Measurements from ENCODE around the gene KCNG4.
A peak's percentile ranks its signal among the peaks of the same experiment; 100 is the strongest.

The KCNG4 gene

GRCh38 chr16:84186685-84187437 lies 53.0 kb downstream of the KCNG4 start, which contains the start of gene TAF1C (continued):
- TF ChIP-seq GLIS1 (tag by site-specific recombination; IDR thresholded peaks at IDR 0.05), result peak; percentile 81
- TF ChIP-seq ZNF10 (tag by site-specific recombination; IDR thresholded peaks at IDR 0.05), result no peak
- TF ChIP-seq ZNF433 (tag by site-specific recombination; IDR thresholded peaks at IDR 0.05; ENCODE audit: low read depth), result no peak
- TF ChIP-seq ZNF664 (tag by site-specific recombination; IDR thresholded peaks at IDR 0.05), result no peak
- peak; percentile 81 for TF ChIP-seq ZNF660 (tag by site-specific recombination; IDR thresholded peaks at IDR 0.05)
- TF ChIP-seq, protein P1, sequence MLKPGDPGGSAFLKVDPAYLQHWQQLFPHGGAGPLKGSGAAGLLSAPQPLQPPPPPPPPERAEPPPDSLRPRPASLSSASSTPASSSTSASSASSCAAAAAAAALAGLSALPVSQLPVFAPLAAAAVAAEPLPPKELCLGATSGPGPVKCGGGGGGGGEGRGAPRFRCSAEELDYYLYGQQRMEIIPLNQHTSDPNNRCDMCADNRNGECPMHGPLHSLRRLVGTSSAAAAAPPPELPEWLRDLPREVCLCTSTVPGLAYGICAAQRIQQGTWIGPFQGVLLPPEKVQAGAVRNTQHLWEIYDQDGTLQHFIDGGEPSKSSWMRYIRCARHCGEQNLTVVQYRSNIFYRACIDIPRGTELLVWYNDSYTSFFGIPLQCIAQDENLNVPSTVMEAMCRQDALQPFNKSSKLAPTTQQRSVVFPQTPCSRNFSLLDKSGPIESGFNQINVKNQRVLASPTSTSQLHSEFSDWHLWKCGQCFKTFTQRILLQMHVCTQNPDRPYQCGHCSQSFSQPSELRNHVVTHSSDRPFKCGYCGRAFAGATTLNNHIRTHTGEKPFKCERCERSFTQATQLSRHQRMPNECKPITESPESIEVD (tag by site-specific recombination; IDR thresholded peaks at IDR 0.05), result no peak
- no peak for TF ChIP-seq ZNF624 (tag by site-specific recombination; IDR thresholded peaks at IDR 0.05)
- TF ChIP-seq ZNF121 (tag by site-specific recombination; IDR thresholded peaks at IDR 0.05), result no peak
- TF ChIP-seq ZBTB1 (tag by site-specific recombination; IDR thresholded peaks at IDR 0.05), result no peak
- TF ChIP-seq HOXD13 (CRISPR knock-in tag; IDR thresholded peaks at IDR 0.05; ENCODE audit: borderline replicate concordance), result no peak
- TF ChIP-seq ZBTB48 (tag by site-specific recombination; IDR thresholded peaks at IDR 0.05), result 0 out of 2 replicates have a peak, but pooled peaks have one; percentile 38
- no peak for TF ChIP-seq ZNF146 (tag by site-specific recombination; IDR thresholded peaks at IDR 0.05)
- peak; percentile 85 for TF ChIP-seq ZFHX2 (tag by site-specific recombination; conservative IDR thresholded peaks at IDR 0.05)
- no peak for TF ChIP-seq ZFP41 (tag by site-specific recombination; IDR thresholded peaks at IDR 0.05; ENCODE audit: borderline replicate concordance)
- TF ChIP-seq ZSCAN23 (tag by site-specific recombination; IDR thresholded peaks at IDR 0.05), result no peak
- TF ChIP-seq, protein P2, sequence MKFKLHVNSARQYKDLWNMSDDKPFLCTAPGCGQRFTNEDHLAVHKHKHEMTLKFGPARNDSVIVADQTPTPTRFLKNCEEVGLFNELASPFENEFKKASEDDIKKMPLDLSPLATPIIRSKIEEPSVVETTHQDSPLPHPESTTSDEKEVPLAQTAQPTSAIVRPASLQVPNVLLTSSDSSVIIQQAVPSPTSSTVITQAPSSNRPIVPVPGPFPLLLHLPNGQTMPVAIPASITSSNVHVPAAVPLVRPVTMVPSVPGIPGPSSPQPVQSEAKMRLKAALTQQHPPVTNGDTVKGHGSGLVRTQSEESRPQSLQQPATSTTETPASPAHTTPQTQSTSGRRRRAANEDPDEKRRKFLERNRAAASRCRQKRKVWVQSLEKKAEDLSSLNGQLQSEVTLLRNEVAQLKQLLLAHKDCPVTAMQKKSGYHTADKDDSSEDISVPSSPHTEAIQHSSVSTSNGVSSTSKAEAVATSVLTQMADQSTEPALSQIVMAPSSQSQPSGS (tag by site-specific recombination; IDR thresholded peaks at IDR 0.05; ENCODE audit: low read depth), result no peak
- no peak for TF ChIP-seq ZNF239 (tag by site-specific recombination; IDR thresholded peaks at IDR 0.05)
- no peak for TF ChIP-seq ZNF596 (tag by site-specific recombination; IDR thresholded peaks at IDR 0.05)
- TF ChIP-seq ZNF223 (tag by site-specific recombination; IDR thresholded peaks at IDR 0.05), result no peak
- TF ChIP-seq, protein P3, sequence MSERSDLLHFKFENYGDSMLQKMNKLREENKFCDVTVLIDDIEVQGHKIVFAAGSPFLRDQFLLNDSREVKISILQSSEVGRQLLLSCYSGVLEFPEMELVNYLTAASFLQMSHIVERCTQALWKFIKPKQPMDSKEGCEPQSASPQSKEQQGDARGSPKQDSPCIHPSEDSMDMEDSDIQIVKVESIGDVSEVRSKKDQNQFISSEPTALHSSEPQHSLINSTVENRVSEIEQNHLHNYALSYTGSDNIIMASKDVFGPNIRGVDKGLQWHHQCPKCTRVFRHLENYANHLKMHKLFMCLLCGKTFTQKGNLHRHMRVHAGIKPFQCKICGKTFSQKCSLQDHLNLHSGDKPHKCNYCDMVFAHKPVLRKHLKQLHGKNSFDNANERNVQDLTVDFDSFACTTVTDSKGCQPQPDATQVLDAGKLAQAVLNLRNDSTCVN (tag by site-specific recombination; optimal IDR thresholded peaks at IDR 0.05), result peak; percentile 54
- no peak for TF ChIP-seq ELK4 (IDR thresholded peaks at IDR 0.05; ENCODE audit: borderline replicate concordance, low read depth, low read length)
- no peak for TF ChIP-seq ZNF777 (tag by site-specific recombination; IDR thresholded peaks at IDR 0.05; ENCODE audit: borderline replicate concordance)
- TF ChIP-seq, protein P4, sequence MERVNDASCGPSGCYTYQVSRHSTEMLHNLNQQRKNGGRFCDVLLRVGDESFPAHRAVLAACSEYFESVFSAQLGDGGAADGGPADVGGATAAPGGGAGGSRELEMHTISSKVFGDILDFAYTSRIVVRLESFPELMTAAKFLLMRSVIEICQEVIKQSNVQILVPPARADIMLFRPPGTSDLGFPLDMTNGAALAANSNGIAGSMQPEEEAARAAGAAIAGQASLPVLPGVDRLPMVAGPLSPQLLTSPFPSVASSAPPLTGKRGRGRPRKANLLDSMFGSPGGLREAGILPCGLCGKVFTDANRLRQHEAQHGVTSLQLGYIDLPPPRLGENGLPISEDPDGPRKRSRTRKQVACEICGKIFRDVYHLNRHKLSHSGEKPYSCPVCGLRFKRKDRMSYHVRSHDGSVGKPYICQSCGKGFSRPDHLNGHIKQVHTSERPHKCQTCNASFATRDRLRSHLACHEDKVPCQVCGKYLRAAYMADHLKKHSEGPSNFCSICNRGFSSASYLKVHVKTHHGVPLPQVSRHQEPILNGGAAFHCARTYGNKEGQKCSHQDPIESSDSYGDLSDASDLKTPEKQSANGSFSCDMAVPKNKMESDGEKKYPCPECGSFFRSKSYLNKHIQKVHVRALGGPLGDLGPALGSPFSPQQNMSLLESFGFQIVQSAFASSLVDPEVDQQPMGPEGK (tag by site-specific recombination; IDR thresholded peaks at IDR 0.05), result peak; percentile 68
- no peak for TF ChIP-seq ZNF157 (tag by site-specific recombination; IDR thresholded peaks at IDR 0.05)
- TF ChIP-seq IKZF3 (tag by site-specific recombination; IDR thresholded peaks at IDR 0.05), result no peak
- no peak for TF ChIP-seq HOXA7 (CRISPR knock-in tag; IDR thresholded peaks at IDR 0.05; ENCODE audit: borderline replicate concordance)
- TF ChIP-seq ZNF785 (tag by site-specific recombination; IDR thresholded peaks at IDR 0.05), result no peak
- TF ChIP-seq ZBTB7A (tag by site-specific recombination; IDR thresholded peaks at IDR 0.05; ENCODE audit: low read depth), result no peak
- no peak for TF ChIP-seq ZNF184 (tag by site-specific recombination; IDR thresholded peaks at IDR 0.05)
- no peak for TF ChIP-seq ZNF140 (tag by site-specific recombination; IDR thresholded peaks at IDR 0.05)
- no peak for TF ChIP-seq ZXDB (tag by site-specific recombination; IDR thresholded peaks at IDR 0.05)
- peak; percentile 80 for TF ChIP-seq SP2 (tag by site-specific recombination; IDR thresholded peaks at IDR 0.05)
- no peak for TF ChIP-seq ZNF837 (tag by site-specific recombination; IDR thresholded peaks at IDR 0.05)
- TF ChIP-seq ZNF221 (tag by site-specific recombination; IDR thresholded peaks at IDR 0.05; ENCODE audit: borderline replicate concordance), result no peak

Measured in HEK293 (cell line).